Measurements from ENCODE around the gene S100A1.

Gene S100A1

DNA sequence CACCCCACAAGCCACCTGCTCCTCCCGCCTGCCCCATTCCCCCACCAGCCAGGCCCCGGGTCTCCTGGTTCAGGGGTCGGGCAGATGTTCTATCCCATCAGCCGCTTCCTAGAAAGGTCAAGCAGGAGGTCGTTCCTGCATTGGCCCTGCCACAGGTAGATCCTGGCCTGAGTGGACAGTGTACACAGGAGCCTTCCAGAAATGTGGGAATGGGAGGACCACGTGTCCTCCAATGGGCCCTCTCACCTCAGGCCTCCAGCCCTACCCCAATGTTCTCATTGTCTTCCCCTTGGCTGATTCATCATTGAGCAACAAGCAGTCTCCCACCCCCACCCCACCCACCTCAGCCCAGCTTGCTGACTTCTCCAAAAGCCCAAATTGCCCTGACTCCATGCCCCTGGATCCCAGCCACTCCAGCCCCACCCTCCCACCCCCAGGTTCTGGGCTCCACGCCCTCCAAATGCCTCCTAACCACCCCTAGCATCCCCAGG, 17.4 kb upstream of the S100A1 start:
- DNase-seq = no peak

- DNase-seq = no peak
Observed at GRCh38 chr1:153611356-153611755, 16.9 kb upstream of the S100A1 start.

DNA sequence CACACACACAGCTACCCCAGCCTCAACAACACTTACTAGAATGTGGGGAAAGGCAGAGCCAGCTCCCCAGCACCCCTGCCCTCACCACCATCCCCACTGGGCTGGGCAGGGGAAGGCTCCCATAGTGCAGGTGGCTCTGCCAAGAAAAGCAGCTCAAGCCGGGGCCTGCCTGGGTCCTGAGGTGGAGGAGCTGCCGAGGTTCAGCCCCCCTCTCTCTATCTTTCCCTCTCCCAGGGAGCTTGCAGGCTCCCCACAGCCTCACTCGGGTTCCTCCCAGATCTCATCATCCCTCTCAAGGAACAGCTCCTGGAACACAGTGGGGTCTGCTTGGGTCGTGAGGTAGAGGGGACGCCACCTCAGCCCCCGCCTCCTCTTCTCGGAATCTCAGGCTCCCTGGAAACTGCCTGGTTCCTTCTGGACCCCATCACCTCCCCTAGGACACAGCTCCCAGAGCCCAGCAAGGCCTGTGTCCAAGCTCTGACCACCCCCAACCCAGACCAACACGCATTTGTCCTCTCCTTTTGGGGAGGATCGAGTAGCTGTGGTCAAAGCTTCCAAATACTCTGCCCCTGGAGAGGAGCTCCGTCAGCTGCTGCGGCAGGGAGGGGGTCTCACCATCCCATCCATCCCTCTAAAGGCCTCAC, 16.0 kb upstream of the S100A1 start:
- no peak for DNase-seq

DNA sequence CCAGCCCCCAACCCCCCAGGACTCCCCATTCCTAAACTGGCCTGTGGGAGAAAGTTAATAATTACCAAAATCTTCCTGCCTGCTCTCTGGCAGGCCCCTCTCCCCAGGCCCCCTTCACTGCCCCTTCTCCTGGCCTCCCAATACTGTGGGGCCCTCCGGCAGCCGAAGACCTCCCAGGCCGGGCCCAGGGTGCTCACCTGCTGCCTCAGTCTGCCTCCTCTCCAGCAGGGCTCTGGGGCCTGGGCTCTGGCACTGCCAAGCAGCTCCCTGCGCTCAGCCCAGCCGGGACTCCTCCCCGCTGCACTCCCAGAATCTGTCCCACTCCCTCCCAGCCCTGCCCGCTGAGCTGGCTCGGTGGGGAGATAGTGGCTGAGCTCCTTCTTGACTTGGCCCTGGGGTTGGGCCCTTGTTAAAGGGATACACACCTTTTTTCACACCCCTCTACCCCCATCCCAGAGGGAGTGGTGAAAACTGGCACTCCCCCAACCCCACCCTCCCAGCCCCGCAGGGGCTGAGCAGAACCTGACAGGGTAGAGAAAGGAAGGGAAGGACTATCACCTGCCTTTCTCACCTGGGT, 15.4 kb upstream of the S100A1 start, which contains the start of gene S100A16:
Gene S100A16 (minus strand): TSS at position 383 of the 577 bp plus-strand sequence. CDS start 4,986 bp downstream, outside the sequence.
- DNase-seq = no peak

GRCh38 chr1:153613406-153613805, 14.8 kb upstream of the S100A1 start:
- DNase-seq = no peak

DNA sequence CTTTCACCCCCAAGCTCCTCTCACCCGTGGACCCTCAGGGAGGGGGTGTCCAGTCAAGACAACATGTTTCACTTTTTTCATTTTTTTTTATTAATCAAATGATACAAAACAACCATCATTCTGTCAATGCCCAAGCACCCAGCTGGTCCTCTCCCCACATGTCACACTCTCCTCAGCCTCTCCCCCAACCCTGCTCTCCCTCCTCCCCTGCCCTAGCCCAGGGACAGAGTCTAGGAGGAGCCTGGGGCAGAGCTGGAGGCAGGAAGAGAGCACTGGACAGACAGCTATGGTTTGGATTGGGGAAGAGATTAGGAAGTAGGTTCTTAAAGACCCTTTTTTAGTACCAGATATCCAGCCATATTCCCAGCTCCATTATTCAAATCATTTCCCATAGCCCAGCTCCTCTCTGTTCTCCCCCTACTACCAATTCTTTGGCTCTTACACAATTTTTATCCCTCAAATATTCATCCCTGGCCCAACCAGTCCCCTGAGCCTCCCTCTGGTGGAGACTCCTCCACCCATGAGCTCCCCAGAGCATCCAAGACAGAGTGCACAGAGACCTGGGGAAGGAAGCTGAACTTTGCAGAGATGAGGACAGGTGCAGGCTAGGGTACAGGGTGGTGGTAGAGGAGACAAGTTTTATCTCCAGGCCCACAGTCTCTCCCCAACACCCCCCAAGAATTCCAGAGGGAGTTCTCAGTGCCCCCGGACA, 13.9 kb upstream of the S100A1 start:
- DNase-seq = no peak

DNA sequence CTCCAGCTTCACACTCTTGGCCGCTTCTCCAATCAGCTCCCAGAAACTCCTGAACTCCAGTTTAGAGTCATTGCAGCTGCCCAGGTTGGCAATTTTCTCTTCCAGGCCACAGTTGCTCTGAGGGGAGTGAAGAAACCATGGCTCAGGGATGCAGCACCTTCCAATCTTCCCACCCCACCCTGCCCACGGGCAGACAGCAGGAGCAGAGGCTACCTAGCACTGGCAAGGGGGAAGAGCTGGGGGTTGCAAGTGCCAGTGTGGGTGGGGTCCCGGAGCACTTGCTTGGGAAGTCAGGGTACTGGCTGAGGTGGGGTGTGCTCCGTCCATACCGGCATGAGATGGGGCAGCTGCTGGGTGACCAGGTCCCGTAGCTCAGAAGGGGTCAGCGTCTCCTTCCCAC, 13.3 kb upstream of the S100A1 start:
- no peak for DNase-seq

GRCh38 chr1:153615406-153615805, 12.8 kb upstream of the S100A1 start:
- DNase-seq = no peak

DNA sequence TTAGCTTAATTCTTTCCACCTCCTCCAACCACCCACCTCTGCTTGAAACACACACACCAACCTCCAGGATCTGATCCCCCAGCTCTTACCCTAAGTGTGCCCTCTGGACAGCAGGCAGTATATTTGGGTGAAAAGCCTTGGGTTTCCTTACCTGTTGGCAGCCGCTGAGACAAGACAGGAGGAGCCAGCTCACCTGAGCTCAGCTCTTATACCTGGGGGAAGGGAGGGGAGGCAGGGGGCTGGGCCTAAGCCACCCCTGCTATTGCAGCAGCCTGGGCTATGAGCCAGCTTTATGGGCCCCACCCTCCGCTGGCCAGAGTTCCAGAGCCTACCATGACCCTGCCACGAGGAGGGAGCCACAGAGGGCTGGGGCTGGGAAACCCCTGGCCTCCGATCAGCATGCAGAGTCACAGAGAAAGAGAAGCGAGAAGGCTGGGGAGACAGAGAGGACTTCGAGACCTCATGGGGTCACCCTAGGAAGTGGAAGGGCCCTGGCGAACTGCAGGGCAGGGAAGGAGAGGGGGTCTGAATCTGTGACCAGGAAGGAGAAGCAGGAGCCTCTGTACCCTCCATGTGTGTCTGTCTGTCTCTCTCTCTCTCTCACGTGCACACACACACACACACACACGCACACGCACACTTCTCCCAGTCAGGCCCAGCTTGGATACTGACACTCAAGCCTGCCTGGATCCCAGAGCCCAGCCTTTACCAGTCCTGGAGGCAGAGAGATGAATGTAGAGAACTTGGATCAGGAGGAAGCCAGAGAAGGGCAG, 11.9 kb upstream of the S100A1 start, which contains the start of gene S100A14:
Gene S100A14 (minus strand): TSS at position 182 of the 773 bp plus-strand sequence. CDS start 467 bp downstream, outside the sequence.
- DNase-seq = no peak

- no peak for DNase-seq
Observed at GRCh38 chr1:153616917-153617311, 11.3 kb upstream of the S100A1 start.

DNA sequence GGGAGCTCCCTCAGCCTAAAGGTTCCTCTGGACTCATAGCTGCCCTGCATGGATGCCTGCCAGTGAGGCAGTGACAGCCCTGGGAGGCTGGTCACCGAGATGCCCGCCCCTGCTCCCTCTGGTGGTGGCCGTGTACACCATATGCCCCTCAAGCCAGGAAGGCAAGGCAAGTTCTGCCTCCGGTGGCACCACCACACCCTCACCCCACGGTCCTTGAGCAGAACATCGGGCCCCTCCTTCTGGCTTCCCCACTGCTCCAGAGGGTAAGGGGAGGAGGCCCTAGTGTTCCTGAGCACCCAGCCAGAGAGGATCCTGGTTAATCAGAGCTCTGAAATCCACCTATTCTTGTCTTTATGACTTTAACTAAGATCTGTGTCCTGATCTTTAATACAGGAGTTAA, 10.6 kb upstream of the S100A1 start:
- peak; percentile 87 for DNase-seq

- DNase-seq = no peak
Observed at GRCh38 chr1:153619171-153619570, 9.1 kb upstream of the S100A1 start.

DNA sequence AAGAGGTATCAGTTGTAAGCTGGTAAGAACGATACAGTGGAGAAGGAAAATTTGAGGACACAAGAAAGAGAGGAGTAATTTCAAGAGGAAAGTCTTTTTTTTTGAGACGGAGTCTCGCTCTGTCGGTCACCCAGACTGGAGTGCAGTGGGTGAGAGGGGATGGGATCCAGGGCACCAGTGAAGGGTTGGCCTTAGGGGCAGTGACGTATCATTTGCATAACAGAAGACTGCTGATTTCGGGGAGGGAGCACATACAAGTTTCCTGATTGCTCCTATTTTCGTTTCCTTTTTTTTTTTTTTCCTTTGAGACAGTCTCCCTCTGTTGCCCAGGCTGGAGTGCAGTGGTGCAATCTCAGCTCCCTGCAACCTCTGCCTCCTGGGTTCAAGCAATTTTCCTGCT, 5.1 kb upstream of the S100A1 start:
- DNase-seq = no peak

GRCh38 chr1:153624965-153625611, 3.1 kb upstream of the S100A1 start:
- no peak for DNase-seq

GRCh38 chr1:153626477-153626903, 1.7 kb upstream of the S100A1 start:
- no peak for DNase-seq

DNA sequence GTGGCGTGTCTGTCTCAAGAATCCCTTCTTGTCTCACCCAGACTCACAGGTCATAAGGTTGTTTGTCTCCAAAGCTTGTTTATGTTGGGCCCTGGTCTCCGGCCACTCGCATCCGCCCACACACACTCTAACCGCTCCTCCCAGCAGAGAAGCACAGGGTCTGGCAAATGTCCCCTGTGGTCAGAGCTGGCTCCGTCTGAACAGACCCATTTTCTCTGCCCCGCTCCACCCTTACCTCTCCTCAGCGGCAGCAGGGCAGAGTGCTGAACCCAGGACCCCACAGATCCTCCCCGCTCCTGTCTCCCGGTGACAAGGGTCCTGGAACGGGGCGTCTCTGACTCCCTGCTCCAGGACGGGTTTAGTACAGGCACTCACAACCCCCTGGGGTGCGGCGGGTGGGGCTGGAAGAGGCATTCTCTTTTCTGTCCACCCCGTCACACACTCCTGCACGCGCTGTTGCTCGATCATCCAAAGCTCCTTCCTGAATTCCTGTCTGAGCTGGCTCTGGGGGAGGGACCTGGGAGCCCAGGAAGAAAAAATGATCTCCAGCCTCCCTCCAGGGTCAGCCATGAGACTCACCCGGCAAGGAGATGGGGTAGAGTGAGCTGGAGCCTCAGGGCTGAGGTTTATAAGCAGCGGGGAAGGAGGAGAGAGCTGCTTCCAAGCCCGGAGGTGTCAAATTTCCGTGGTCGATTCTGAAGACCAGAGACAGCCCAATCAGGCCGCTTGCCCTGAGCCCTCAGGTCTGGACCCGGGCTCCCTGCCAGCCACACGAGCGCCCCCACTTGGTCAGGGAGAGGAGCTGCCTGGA, 1.1 kb upstream of the S100A1 start, which contains the start of gene S100A13:
Gene S100A13 (minus strand): TSS at position 602 of the 811 bp plus-strand sequence. CDS start 1,033 bp downstream, outside the sequence.
- DNase-seq = peak; percentile 35

DNA sequence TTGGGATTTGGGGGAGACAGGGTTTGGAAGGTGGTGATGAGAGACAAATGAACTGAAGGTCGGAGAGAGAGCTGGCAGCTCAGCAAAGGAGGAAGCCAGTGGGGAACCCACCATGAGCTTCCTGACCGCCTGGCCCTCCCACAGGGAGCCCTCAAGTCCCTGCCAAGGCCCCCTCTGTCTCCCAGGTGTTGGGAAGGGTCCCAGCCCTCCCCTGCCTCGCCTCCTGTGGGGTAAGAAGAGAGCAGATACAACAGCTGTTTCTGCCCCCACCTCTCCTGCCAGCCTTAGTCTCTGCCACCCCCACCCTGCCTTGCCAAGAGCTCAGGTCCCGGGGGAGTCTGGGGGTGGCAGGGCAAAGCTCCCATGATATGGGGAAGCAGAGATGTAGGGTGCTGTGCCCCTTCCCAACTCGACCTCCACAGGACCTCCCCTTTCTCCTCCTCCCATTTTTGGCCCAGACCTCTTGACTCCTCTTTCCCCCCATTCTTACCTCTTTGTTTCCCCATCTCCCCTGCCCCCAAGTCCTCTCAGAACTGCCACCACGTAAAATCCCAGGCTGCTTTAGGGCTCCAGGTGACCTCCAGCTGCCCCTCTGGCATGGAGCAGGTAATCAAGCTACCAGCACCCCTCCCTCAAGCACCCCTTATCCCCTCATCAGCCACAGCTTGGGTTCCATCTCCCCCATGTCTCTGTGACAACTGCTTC, 556 bp downstream of the S100A1 start:
- no peak for DNase-seq

DNA sequence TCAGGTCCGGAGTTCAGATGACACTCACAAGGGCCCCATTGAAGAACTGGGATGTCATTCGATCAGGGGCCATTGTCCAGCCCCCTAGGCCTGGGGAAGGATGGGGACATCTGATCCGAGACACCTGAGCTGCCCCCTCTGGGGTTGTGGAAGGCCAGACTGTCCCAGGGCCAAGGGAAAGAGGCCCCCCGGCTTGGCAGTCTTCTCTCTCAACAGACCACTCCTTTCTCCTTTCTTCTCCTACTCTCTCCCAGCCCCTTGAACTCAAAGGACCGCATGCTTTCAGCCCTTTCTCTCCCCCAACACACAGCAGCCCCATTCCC, 1.1 kb downstream of the S100A1 start:
- no peak for DNase-seq

- DNase-seq = no peak
Observed at GRCh38 chr1:153629971-153630370, 1.7 kb downstream of the S100A1 start.

DNA sequence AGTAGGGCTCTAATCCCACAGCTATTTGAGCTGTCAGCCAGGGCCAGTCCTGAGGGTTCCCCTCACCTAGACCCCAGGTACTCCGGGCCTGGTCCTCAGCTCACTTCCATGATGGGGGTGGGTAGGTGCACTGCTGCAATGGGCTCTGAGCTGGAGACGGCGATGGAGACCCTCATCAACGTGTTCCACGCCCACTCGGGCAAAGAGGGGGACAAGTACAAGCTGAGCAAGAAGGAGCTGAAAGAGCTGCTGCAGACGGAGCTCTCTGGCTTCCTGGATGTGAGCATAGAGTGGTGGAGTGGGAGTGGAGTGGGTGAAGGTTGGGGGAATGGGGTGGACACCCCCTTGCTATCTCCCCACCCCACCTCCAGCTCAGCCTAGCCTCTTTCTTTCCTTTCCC, 2.1 kb downstream of the S100A1 start:
- no peak for DNase-seq

Data from activated CD4-positive, alpha-beta T cell treated with anti-CD3 and anti-CD28 coated beads, Interleukin-10, Interleukin-2, amounts not matched to agents 100 ng/mL and 50 ng/mL, durations not matched to agents 16 hours and 8 hours (primary cell).